Spleen (tissue), 7 donors: Measurements from ENCODE around the gene EIPR1.

ENCODE experiments used
- CTCF ChIP-seq, 11 experiments: fragments of 200-600 bp in 7 of 11; fragments of 450-650 bp in 4 of 11; sonication (generic) in 4 of 11; IDR thresholded peaks in 8 of 11; conservative IDR thresholded peaks in 3 of 11; 1 replicate in 7 of 11; 2 replicates in 4 of 11; pipeline versions ENCODE4 v1.4.0 to v1.8.0; 2016 to 2021; ENCODE audit warnings: antibody characterized with exemption in 11 of 11, inconsistent platforms in 4 of 11, mild to moderate bottlenecking in 1 of 11
- POLR2A ChIP-seq, 3 donors: fragments of 450-650 bp; IDR thresholded peaks; one replicate each; pipeline ENCODE4 v1.5.1; 2017; ENCODE audit warnings: antibody characterized with exemption in 3 of 3, mild to moderate bottlenecking in 1 of 3
- donor health status: DM: no; HTN: no; CAD: no; lungs with moderate emphysema.
- donor health status: DM: no; HTN: no; CAD: no.
- donor health status: DM: no; HTN: no; CAD: no.

- no peak for TF ChIP-seq CTCF (IDR thresholded peaks at IDR 0.05 in 8 of 11, conservative IDR thresholded peaks at IDR 0.05 in 3 of 11)
- no peak for TF ChIP-seq POLR2A (IDR thresholded peaks at IDR 0.05)
Observed at GRCh38 chr2:3396920-3397559, 19.4 kb upstream of the EIPR1 start.
